HepG2 (cell line): ENCODE measurements around the gene MEA1. TPM values are rescaled to one million over a fixed set of nuclear protein-coding genes. Genes with fewer than 3 reads are reported as not detected.

Source experiments
- ARID3A ChIP-seq: IDR thresholded peaks from 2 replicates; pipeline ENCODE4 v1.6.1; 2012; ENCODE audit warnings: low read depth, low read length, improper control_type of control experiment
- GTF2F1 ChIP-seq: fragments of 150-350 bp; IDR thresholded peaks from 2 replicates; pipeline ENCODE4 v1.6.1; 2014; ENCODE audit warnings: low read length
- HIVEP1 ChIP-seq: sonication (generic); formaldehyde crosslinking; IDR thresholded peaks from 2 replicates; pipeline ENCODE4 v1.4.0; 2020; ENCODE audit warnings: mild to moderate bottlenecking, missing genetic modification reagents
- KLF12 ChIP-seq: sonication (generic); formaldehyde crosslinking; IDR thresholded peaks from 2 replicates; pipeline ENCODE4 v1.4.0; 2020; ENCODE audit warnings: missing genetic modification reagents, borderline replicate concordance
- NAIF1 ChIP-seq: sonication (generic); formaldehyde crosslinking; IDR thresholded peaks from 2 replicates; pipeline ENCODE4 v1.5.0; 2020; ENCODE audit warnings: mild to moderate bottlenecking, missing genetic modification reagents, borderline replicate concordance
- PHF5A ChIP-seq: IDR thresholded peaks from one replicate; pipeline ENCODE4 v1.6.1; 2018; ENCODE audit warnings: low read depth, missing genetic modification reagents; ENCODE audit not compliant: unreplicated experiment
- RFX3 ChIP-seq: IDR thresholded peaks from 2 replicates; pipeline ENCODE4 v1.6.1; 2016; ENCODE audit warnings: missing biosample characterization, missing genetic modification reagents
- SALL1 ChIP-seq: sonication (generic); formaldehyde crosslinking; IDR thresholded peaks from 2 replicates; pipeline ENCODE4 v1.8.0; 2022; ENCODE audit warnings: mild to moderate bottlenecking, missing genetic modification reagents
- SPEN ChIP-seq: sonication (generic); formaldehyde crosslinking; IDR thresholded peaks from 2 replicates; pipeline ENCODE4 v1.5.1; 2020; ENCODE audit warnings: low read depth, mild to moderate bottlenecking, missing genetic modification reagents
- THYN1 ChIP-seq: sonication (generic); formaldehyde crosslinking; IDR thresholded peaks from 2 replicates; pipeline ENCODE4 v1.8.1; 2023; ENCODE audit warnings: low read depth, mild to moderate bottlenecking, moderate library complexity, missing genetic modification reagents, borderline replicate concordance
- ZBTB39 ChIP-seq: sonication (generic); formaldehyde crosslinking; IDR thresholded peaks from 2 replicates; pipeline ENCODE4 v1.5.0; 2020; ENCODE audit warnings: missing genetic modification reagents
- ZFP62 ChIP-seq: sonication (generic); formaldehyde crosslinking; IDR thresholded peaks from 2 replicates; pipeline ENCODE4 v1.4.0; 2020; ENCODE audit warnings: missing genetic modification reagents
- ZNF274 ChIP-seq: sonication (generic); formaldehyde crosslinking; IDR thresholded peaks from 2 replicates; pipeline ENCODE4 v1.5.1; 2020; ENCODE audit warnings: mild to moderate bottlenecking, missing genetic modification reagents
- ZNF296 ChIP-seq: sonication (generic); formaldehyde crosslinking; conservative IDR thresholded peaks from 2 replicates; pipeline ENCODE4 v1.5.0; 2020; ENCODE audit warnings: mild to moderate bottlenecking, missing genetic modification reagents
- ZNF549 ChIP-seq: sonication (generic); formaldehyde crosslinking; IDR thresholded peaks from 2 replicates; pipeline ENCODE4 v1.5.0; 2020; ENCODE audit warnings: missing genetic modification reagents
- ZNF563 ChIP-seq: sonication (generic); formaldehyde crosslinking; IDR thresholded peaks from 2 replicates; pipeline ENCODE4 v1.8.0; 2022; ENCODE audit warnings: mild to moderate bottlenecking, moderate library complexity, missing genetic modification reagents
- ZNF605 ChIP-seq: sonication (generic); formaldehyde crosslinking; IDR thresholded peaks from 2 replicates; pipeline ENCODE4 v1.8.0; 2022; ENCODE audit warnings: mild to moderate bottlenecking, missing genetic modification reagents
- ZNF709 ChIP-seq: sonication (generic); formaldehyde crosslinking; IDR thresholded peaks from 2 replicates; pipeline ENCODE4 v1.5.0; 2020; ENCODE audit warnings: mild to moderate bottlenecking, missing genetic modification reagents
- ZNF770 ChIP-seq: sonication (generic); formaldehyde crosslinking; IDR thresholded peaks from 2 replicates; pipeline ENCODE4 v1.5.0; 2020; ENCODE audit warnings: mild to moderate bottlenecking, missing genetic modification reagents
- polyA plus RNA-seq, 8 experiments: library from polyadenylated mRNA; depleted of rRNA in 3 of 8; stranded (reverse) in 7 of 8; unstranded in 1 of 8; fragments of >200 nt; fragmentation: Illumina TruSeq in 4 of 8; extraction: Trizol in 4 of 8; gene quantifications; 2 replicates each; pipeline versions ENCODE4 v1.2.1 to v1.2.3, GENCODE V29; 2011 to 2016; ENCODE audit warnings: low read depth in 4 of 8, missing spikeins in 1 of 8, mixed read lengths in 1 of 8; ENCODE audit not compliant: insufficient read depth in 1 of 8
- total RNA-seq, 5 experiments: library from RNA; depleted of rRNA; stranded (reverse); fragments of >200 nt; fragmentation: Illumina TruSeq; extraction: Trizol; gene quantifications; 2 replicates each; pipeline ENCODE4 v1.2.3, GENCODE V29; 2016; ENCODE audit warnings: low read depth in 1 of 5
- TF ChIP-seq, protein P1 (sequence below): sonication (generic); formaldehyde crosslinking; IDR thresholded peaks from 2 replicates; pipeline ENCODE4 v1.4.0; 2020; ENCODE audit warnings: missing genetic modification reagents

Gene MEA1
- total and polyA plus RNA-seq, 2 of the 13 experiments (the other 11 are each of a cell fraction or from before 2014, with no cell fraction given), result 75.6 to 86.2 TPM

DNA sequence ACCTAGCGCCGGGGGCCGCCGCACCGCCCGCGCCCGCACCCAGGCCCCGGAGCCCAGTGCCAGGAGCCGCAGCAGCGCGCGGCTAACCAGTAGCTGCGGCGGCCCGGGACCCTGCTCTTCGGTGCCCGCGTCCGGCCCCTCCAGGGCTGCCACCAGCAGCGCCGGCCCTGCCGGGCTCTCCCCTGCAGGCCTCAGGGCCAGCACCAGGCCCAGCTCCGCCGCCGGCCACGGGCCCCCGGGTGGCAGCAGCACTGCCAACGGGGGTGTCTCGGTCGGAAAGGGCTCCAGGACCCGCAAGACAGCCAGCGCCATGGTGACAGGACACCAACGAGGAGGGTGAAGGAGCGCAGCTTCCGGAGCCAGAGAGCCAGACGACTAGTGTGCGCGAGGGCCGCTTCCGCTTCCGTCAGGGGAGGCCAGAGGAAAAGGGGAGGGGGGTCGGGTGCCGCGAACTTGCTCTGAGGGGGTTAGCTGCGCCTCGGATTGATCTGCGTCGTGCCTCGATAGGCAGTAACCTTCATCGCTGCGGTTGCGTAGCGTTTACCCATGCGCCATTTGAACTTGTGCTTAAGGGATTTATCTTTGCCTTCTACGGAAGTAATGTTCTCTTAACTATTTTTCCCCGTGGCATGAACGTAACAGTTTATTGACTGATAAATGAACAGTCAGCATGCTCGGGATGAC is 34.8 kb downstream of the MEA1 start, which contains the start of gene PEX6 (continued):
- TF ChIP-seq PHF5A (CRISPR knock-in tag) (peak; percentile 91), ZNF709 (peak; percentile 90), ZNF274 (CRISPR knock-in tag) (peak; percentile 79; the same call in 1 of the 2 replicates), SPEN (CRISPR knock-in tag) (peak; percentile 74), THYN1 (CRISPR knock-in tag) (no peak), ZNF605 (CRISPR knock-in tag) (peak; percentile 92), NAIF1 (peak; percentile 90), ZNF770 (peak; percentile 74), HIVEP1 (CRISPR knock-in tag) (no peak), SALL1 (CRISPR knock-in tag) (peak; percentile 86), ZNF296 (CRISPR knock-in tag) (no peak; the same call in 1 of the 2 replicates), ZNF563 (CRISPR knock-in tag) (peak; percentile 97), ZFP62 (CRISPR knock-in tag) (no peak), RFX3 (CRISPR knock-in tag) (no peak), KLF12 (CRISPR knock-in tag) (peak; percentile 23; the same call in 1 of the 2 replicates), GTF2F1 (0 out of 2 replicates have a peak, but pooled peaks have one; percentile 55), ZBTB39 (CRISPR knock-in tag) (peak; percentile 46; the same call in 1 of the 2 replicates), ZNF549 (CRISPR knock-in tag) (no peak), ARID3A (peak; percentile 50; the same call in 1 of the 2 replicates)
- TF ChIP-seq, protein P1, sequence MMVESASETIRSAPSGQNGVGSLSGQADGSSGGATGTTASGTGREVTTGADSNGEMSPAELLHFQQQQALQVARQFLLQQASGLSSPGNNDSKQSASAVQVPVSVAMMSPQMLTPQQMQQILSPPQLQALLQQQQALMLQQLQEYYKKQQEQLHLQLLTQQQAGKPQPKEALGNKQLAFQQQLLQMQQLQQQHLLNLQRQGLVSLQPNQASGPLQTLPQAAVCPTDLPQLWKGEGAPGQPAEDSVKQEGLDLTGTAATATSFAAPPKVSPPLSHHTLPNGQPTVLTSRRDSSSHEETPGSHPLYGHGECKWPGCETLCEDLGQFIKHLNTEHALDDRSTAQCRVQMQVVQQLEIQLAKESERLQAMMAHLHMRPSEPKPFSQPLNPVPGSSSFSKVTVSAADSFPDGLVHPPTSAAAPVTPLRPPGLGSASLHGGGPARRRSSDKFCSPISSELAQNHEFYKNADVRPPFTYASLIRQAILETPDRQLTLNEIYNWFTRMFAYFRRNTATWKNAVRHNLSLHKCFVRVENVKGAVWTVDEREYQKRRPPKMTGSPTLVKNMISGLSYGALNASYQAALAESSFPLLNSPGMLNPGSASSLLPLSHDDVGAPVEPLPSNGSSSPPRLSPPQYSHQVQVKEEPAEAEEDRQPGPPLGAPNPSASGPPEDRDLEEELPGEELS (CRISPR knock-in tag), result peak; percentile 61; the same call in 1 of the 2 replicates
